SK-N-SH treated with all-trans-retinoic acid at 6 μM for 48 hours (cell line): ENCODE data around the gene CYP19A1.

ENCODE experiments used
- CSDC2 ChIP-seq: fragments of 250-450 bp; sonication (Bioruptor Pico); IDR thresholded peaks from 2 replicates; pipeline ENCODE4 v1.5.0; 2020; ENCODE audit warnings: mild to moderate bottlenecking, moderate library complexity
- CSRNP3 ChIP-seq: fragments of 250-450 bp; sonication (Bioruptor Pico); IDR thresholded peaks from 2 replicates; pipeline ENCODE4 v1.5.1; 2021; ENCODE audit warnings: mild to moderate bottlenecking, moderate library complexity
- PATZ1 ChIP-seq: fragments of 250-450 bp; sonication (Bioruptor Pico); IDR thresholded peaks from 2 replicates; pipeline ENCODE4 v1.8.0; 2020; ENCODE audit warnings: mild to moderate bottlenecking, moderate library complexity, borderline replicate concordance
- TSHZ2 ChIP-seq: fragments of 250-450 bp; sonication (Bioruptor Pico); IDR thresholded peaks from 2 replicates; pipeline ENCODE4 v1.5.0; 2020; ENCODE audit warnings: mild to moderate bottlenecking, moderate library complexity
- ZFP3 ChIP-seq: fragments of 250-450 bp; sonication (Bioruptor Pico); IDR thresholded peaks from 2 replicates; pipeline ENCODE4 v1.5.0; 2020; ENCODE audit warnings: mild to moderate bottlenecking, moderate library complexity

- no peak for TF ChIP-seq ZFP3
- no peak for TF ChIP-seq TSHZ2 (CRISPR knock-in tag)
- no peak for TF ChIP-seq CSDC2
- no peak for TF ChIP-seq PATZ1 (CRISPR knock-in tag)
- TF ChIP-seq CSRNP3: no peak
Measured at GRCh38 chr15:51212909-51213308, 125.5 kb downstream of the CYP19A1 start.
